RWPE1 (cell line): ENCODE results near the gene FAM184A.

Source experiments
- CTCF ChIA-PET: fragments of 350-600 bp; sonication (Branson Sonifier 250); formaldehyde crosslinking; extraction: SDS; loops from one replicate; lab custom pipeline; 2021; lab: Yijun Ruan, JAX
- POLR2A ChIA-PET: fragments of 400-600 bp; formaldehyde crosslinking; extraction: SDS; loops from one replicate; lab custom pipeline; 2020; ENCODE audit warnings: antibody characterized with exemption; ENCODE audit not compliant: low non-redundant PET; lab: Yijun Ruan, JAX
- DNase-seq: peaks from one replicate; pipeline ENCODE4 v3.0.0; 2012; ENCODE audit warnings: low spot score
- H3K27ac ChIP-seq: fragments of 450-650 bp; 2 replicates; pipeline ENCODE4 v1.5.1; 2017
- CTCF ChIP-seq: fragments of 450-650 bp; conservative IDR thresholded peaks from 2 replicates; pipeline ENCODE4 v1.5.1; 2017; ENCODE audit warnings: low read depth, mild to moderate bottlenecking

The FAM184A gene

GRCh38 chr6:119037941-119038623 is 40.4 kb downstream of the FAM184A start:
- no peak for TF ChIP-seq CTCF
- POLR2A ChIA-PET = no interaction called here
- no peak overlapping the region for H3K27ac ChIP-seq
- DNase-seq = no peak
- CTCF ChIA-PET = no interaction called here

GRCh38 chr6:119037264-119037663 is 41.2 kb downstream of the FAM184A start:
- no peak overlapping the region for H3K27ac ChIP-seq
- DNase-seq = no peak
- no peak for TF ChIP-seq CTCF
- ChIA-PET POLR2A (no interaction called here), CTCF (no interaction called here)

- H3K27ac ChIP-seq = no peak overlapping the region
- ChIA-PET POLR2A (no interaction called here), CTCF (no interaction called here)
- DNase-seq = no peak
- no peak for TF ChIP-seq CTCF
Observed at GRCh38 chr6:119036081-119036480, 42.4 kb downstream of the FAM184A start.

GRCh38 chr6:119035459-119035858 is 43.0 kb downstream of the FAM184A start:
- ChIA-PET POLR2A (no interaction called here), CTCF (interaction anchor here (0.7 kb wide), 1 partner anchor 623 kb away, joined by 3 read pairs; no protein-coding TSS in a partner anchor)
- TF ChIP-seq CTCF = no peak
- no peak overlapping the region for H3K27ac ChIP-seq
- DNase-seq = no peak

GRCh38 chr6:119034827-119035458 is 43.5 kb downstream of the FAM184A start:
- ChIA-PET CTCF (interaction anchor here (0.7 kb wide), 1 partner anchor 623 kb away, joined by 3 read pairs; no protein-coding TSS in a partner anchor), POLR2A (no interaction called here)
- TF ChIP-seq CTCF = no peak
- no peak overlapping the region for H3K27ac ChIP-seq
- no peak for DNase-seq

- ChIA-PET POLR2A (no interaction called here), CTCF (interaction anchor here (0.9 kb wide), 1 partner anchor 70 kb away, joined by 3 read pairs; no protein-coding TSS in a partner anchor)
- no peak for TF ChIP-seq CTCF
- no peak overlapping the region for H3K27ac ChIP-seq
- DNase-seq = no peak
Observed at GRCh38 chr6:119032428-119032827, 46.0 kb downstream of the FAM184A start.
